Neural cell (in vitro differentiated cells): ENCODE results near the gene SAV1. TPM values are rescaled to one million over a fixed set of nuclear protein-coding genes. Genes with fewer than 3 reads are reported as not detected.

Experiments
- H2AFZ ChIP-seq: fragments of 200-600, 300-800 bp; sonication (generic), shearing (Covaris generic); 2 replicates; pipeline ENCODE4 v1.6.0; 2014; ENCODE audit warnings: low read depth, mild to moderate bottlenecking, antibody characterized with exemption, low read length, moderate library complexity
- H3F3A ChIP-seq: fragments of 200-600 bp; shearing (Covaris generic); 2 replicates; pipeline ENCODE4 v1.6.1; 2016; ENCODE audit warnings: mild to moderate bottlenecking, moderate library complexity, mixed read lengths, antibody characterized with exemption, low read length; ENCODE audit not compliant: insufficient read depth, poor library complexity, severe bottlenecking
- H3K27ac ChIP-seq: fragments of 200-600, 300-800 bp; sonication (generic), shearing (Covaris generic); 2 replicates; pipeline ENCODE4 v1.5.1; 2014; ENCODE audit warnings: mild to moderate bottlenecking, low read length, moderate library complexity
- H3K27me3 ChIP-seq: fragments of 300-800, 200-600 bp; sonication (generic), shearing (Covaris generic); 2 replicates; pipeline ENCODE4 v1.6.0; 2014; ENCODE audit warnings: mild to moderate bottlenecking, low read depth, low read length, moderate library complexity; ENCODE audit not compliant: insufficient read depth
- H3K36me3 ChIP-seq: fragments of 300-800, 200-600 bp; sonication (generic), shearing (Covaris generic); 2 replicates; pipeline ENCODE4 v1.5.1; 2014; ENCODE audit warnings: mild to moderate bottlenecking, antibody characterized with exemption, low read length, moderate library complexity; ENCODE audit not compliant: insufficient read depth
- H3K4me2 ChIP-seq: fragments of 300-800, 200-600 bp; sonication (generic), shearing (Covaris generic); 2 replicates; pipeline ENCODE4 v1.6.0; 2014; ENCODE audit warnings: mild to moderate bottlenecking, low read length
- H3K4me3 ChIP-seq: fragments of 300-800, 200-600 bp; sonication (generic), shearing (Covaris generic); 2 replicates; pipeline ENCODE4 v1.5.1; 2014; ENCODE audit warnings: mild to moderate bottlenecking, low read length, moderate library complexity
- H3K79me2 ChIP-seq: fragments of 200-600 bp; shearing (Covaris generic); replicated peaks from 2 replicates; pipeline ENCODE4 v1.6.0; 2014; ENCODE audit warnings: mild to moderate bottlenecking, low read length, moderate library complexity; ENCODE audit not compliant: insufficient read depth
- H3K9ac ChIP-seq: fragments of 300-800, 200-600 bp; sonication (generic), shearing (Covaris generic); 2 replicates; pipeline ENCODE4 v1.6.1; 2016; ENCODE audit warnings: mild to moderate bottlenecking, low read length, mixed read lengths
- H3K9me2 ChIP-seq: fragments of 200-600 bp; shearing (Covaris generic); 2 replicates; pipeline ENCODE4 v1.6.1; 2016; ENCODE audit warnings: mild to moderate bottlenecking, low read length, mixed read lengths; ENCODE audit not compliant: insufficient read depth
- H3K9me3 ChIP-seq: fragments of 200-600, 300-800 bp; sonication (generic), shearing (Covaris generic); 2 replicates; pipeline ENCODE4 v1.6.1; 2016; ENCODE audit warnings: mild to moderate bottlenecking, mixed run types, low read length, moderate library complexity, mixed read lengths
- H4K20me1 ChIP-seq: fragments of 200-600 bp; shearing (Covaris generic); 2 replicates; pipeline ENCODE4 v1.6.1; 2016; ENCODE audit warnings: mild to moderate bottlenecking, mixed run types; ENCODE audit not compliant: insufficient read depth
- EP300 ChIP-seq: fragments of 450-650 bp; conservative IDR thresholded peaks from 2 replicates; pipeline ENCODE4 v1.6.1; 2014; ENCODE audit warnings: antibody characterized with exemption, mild to moderate bottlenecking, moderate library complexity; ENCODE audit not compliant: poor library complexity, severe bottlenecking
- EZH2 ChIP-seq: fragments of 200-600, 300-800 bp; shearing (Covaris generic), sonication (generic); IDR thresholded peaks from 2 replicates; pipeline ENCODE4 v1.6.1; 2014; ENCODE audit warnings: antibody characterized with exemption, low read length, borderline replicate concordance, mild to moderate bottlenecking; ENCODE audit not compliant: insufficient read depth, poor library complexity, severe bottlenecking
- MXI1 ChIP-seq: fragments of 450-650 bp; conservative IDR thresholded peaks from 2 replicates; pipeline ENCODE4 v1.6.1; 2014; ENCODE audit warnings: antibody characterized with exemption, mild to moderate bottlenecking; ENCODE audit not compliant: poor library complexity, severe bottlenecking
- POLR2AphosphoS5 ChIP-seq: IDR thresholded peaks from 2 replicates; pipeline ENCODE4 v1.6.1; 2012
- RAD21 ChIP-seq: fragments of 450-650 bp; conservative IDR thresholded peaks from 2 replicates; pipeline ENCODE4 v1.6.1; 2014; ENCODE audit warnings: antibody characterized with exemption, mild to moderate bottlenecking, moderate library complexity
- SMC3 ChIP-seq: fragments of 450-650 bp; conservative IDR thresholded peaks from 2 replicates; pipeline ENCODE4 v1.6.1; 2014; ENCODE audit warnings: antibody characterized with exemption, mild to moderate bottlenecking, moderate library complexity; ENCODE audit not compliant: poor library complexity
- TAF1 ChIP-seq: IDR thresholded peaks from 2 replicates; pipeline ENCODE4 v1.6.1; 2012; ENCODE audit warnings: low read depth
- polyA plus RNA-seq: library from polyadenylated mRNA; depleted of rRNA; stranded (reverse); fragments of >200 nt; gene quantifications from 2 replicates; pipeline ENCODE4 v1.2.3, GENCODE V29; 2014
- TF ChIP-seq, protein P1 (sequence below): fragments of 450-650 bp; IDR thresholded peaks from 2 replicates; pipeline ENCODE4 v1.5.1; 2014; ENCODE audit warnings: antibody characterized with exemption, mild to moderate bottlenecking, moderate library complexity; ENCODE audit not compliant: poor library complexity, severe bottlenecking
- TF ChIP-seq, protein P2 (sequence below): IDR thresholded peaks from 2 replicates; pipeline ENCODE4 v1.6.1; 2012; ENCODE audit warnings: borderline replicate concordance

The SAV1 gene
- polyA plus RNA-seq, 1 donor from 2014 or later, result 4.9 TPM

DNA sequence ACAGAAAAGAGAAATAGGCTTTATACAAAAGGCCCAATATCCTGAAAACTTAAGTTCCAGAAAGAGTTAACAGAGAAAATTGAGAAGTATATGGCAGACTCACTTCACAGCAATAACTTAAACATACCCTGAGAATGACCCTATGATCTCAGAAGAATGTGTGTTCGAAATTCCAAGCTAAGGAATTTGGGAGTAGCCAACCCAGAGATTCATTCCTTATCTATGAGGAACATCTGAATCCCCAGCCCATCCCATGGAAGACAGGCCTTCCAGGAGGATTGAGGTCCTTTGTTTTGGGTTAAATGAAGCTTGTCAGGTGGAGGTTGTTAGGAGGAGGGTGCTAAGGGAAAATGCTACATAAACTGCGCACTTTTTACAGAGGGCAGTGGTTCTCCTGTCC is 7.5 kb upstream of the SAV1 start:
- Histone ChIP-seq H3K79me2 (no peaks in the 10 kb centered on the region), H3K36me3 (no peaks in the 10 kb centered on the region), H3K9me3 (no peaks in the 10 kb centered on the region), H3F3A (no peaks in the 10 kb centered on the region), H3K27me3 (no peaks in the 10 kb centered on the region), H3K9ac (no peak overlapping the region), H3K27ac (no peak overlapping the region), H2AFZ (no peak overlapping the region), H4K20me1 (no peaks in the 10 kb centered on the region), H3K4me3 (no peak overlapping the region), H3K4me2 (no peak overlapping the region), H3K9me2 (no peaks in the 10 kb centered on the region)
- TF ChIP-seq EZH2, result no peak
- TF ChIP-seq, protein P1, sequence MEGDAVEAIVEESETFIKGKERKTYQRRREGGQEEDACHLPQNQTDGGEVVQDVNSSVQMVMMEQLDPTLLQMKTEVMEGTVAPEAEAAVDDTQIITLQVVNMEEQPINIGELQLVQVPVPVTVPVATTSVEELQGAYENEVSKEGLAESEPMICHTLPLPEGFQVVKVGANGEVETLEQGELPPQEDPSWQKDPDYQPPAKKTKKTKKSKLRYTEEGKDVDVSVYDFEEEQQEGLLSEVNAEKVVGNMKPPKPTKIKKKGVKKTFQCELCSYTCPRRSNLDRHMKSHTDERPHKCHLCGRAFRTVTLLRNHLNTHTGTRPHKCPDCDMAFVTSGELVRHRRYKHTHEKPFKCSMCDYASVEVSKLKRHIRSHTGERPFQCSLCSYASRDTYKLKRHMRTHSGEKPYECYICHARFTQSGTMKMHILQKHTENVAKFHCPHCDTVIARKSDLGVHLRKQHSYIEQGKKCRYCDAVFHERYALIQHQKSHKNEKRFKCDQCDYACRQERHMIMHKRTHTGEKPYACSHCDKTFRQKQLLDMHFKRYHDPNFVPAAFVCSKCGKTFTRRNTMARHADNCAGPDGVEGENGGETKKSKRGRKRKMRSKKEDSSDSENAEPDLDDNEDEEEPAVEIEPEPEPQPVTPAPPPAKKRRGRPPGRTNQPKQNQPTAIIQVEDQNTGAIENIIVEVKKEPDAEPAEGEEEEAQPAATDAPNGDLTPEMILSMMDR, result no peak

DNA sequence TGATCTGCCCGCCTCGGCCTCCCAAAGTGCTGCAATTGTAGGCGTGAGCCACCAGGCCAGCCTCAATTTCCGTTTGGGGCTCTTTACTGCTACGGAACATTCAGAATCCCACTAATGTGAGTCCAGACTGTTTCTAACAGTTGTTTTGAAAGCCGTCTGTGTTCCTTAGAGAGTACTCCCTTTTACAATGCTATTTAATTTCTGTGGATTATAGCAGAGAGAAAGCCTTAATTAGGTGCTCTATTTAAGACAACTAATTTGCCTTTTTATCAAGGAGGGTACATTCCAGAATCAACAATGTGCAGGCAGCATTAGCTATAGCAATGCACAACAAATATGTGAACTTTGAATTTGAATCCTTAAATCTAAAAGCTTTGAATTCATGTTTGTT is 2.8 kb upstream of the SAV1 start:
- TF ChIP-seq SMC3, result no peak
- no peak for TF ChIP-seq TAF1
- no peak for TF ChIP-seq POLR2AphosphoS5
- TF ChIP-seq RAD21, result no peak
- TF ChIP-seq, protein P2, sequence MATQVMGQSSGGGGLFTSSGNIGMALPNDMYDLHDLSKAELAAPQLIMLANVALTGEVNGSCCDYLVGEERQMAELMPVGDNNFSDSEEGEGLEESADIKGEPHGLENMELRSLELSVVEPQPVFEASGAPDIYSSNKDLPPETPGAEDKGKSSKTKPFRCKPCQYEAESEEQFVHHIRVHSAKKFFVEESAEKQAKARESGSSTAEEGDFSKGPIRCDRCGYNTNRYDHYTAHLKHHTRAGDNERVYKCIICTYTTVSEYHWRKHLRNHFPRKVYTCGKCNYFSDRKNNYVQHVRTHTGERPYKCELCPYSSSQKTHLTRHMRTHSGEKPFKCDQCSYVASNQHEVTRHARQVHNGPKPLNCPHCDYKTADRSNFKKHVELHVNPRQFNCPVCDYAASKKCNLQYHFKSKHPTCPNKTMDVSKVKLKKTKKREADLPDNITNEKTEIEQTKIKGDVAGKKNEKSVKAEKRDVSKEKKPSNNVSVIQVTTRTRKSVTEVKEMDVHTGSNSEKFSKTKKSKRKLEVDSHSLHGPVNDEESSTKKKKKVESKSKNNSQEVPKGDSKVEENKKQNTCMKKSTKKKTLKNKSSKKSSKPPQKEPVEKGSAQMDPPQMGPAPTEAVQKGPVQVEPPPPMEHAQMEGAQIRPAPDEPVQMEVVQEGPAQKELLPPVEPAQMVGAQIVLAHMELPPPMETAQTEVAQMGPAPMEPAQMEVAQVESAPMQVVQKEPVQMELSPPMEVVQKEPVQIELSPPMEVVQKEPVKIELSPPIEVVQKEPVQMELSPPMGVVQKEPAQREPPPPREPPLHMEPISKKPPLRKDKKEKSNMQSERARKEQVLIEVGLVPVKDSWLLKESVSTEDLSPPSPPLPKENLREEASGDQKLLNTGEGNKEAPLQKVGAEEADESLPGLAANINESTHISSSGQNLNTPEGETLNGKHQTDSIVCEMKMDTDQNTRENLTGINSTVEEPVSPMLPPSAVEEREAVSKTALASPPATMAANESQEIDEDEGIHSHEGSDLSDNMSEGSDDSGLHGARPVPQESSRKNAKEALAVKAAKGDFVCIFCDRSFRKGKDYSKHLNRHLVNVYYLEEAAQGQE, result no peak
- TF ChIP-seq MXI1, result no peak
- TF ChIP-seq, protein P1, result no peak
- no peak for TF ChIP-seq EP300
- TF ChIP-seq EZH2, result no peak
- H3K4me3 ChIP-seq, result no peak overlapping the region
- no peaks in the 10 kb centered on the region for H3K9me3 ChIP-seq
- H3K9ac ChIP-seq, result no peak overlapping the region
- no peak overlapping the region for H3K27ac ChIP-seq
- H3K36me3 ChIP-seq, result no peaks in the 10 kb centered on the region
- H4K20me1 ChIP-seq, result no peaks in the 10 kb centered on the region
- no peak overlapping the region for H2AFZ ChIP-seq
- H3F3A ChIP-seq, result no peaks in the 10 kb centered on the region
- H3K27me3 ChIP-seq, result no peaks in the 10 kb centered on the region
- no peak overlapping the region for H3K4me2 ChIP-seq
- peaks cover 15% of the 10 kb centered on the region for H3K79me2 ChIP-seq
- no peaks in the 10 kb centered on the region for H3K9me2 ChIP-seq
